Kidney (tissue), 14 donors: ENCODE measurements around the gene ANO10. TPM values are rescaled to one million over a fixed set of nuclear protein-coding genes. Genes with fewer than 3 reads are reported as not detected.

Experiments used
- DNase-seq, 5 donors: peaks; one replicate each; pipeline ENCODE4 v3.0.0-alpha.2; 2013 to 2020
- FAIRE-seq: peaks from 2 replicates; lab custom pipeline; 2012; peaks lifted over from hg19 to GRCh38; lab: Jason Lieb, UNC
- H3K27ac ChIP-seq, 2 donors: one replicate each; pipeline ENCODE4 v1.7.0; 2013; ENCODE audit warnings: low read depth in 2 of 2, low read length in 2 of 2, inconsistent platforms in 1 of 2
- H3K27me3 ChIP-seq: one replicate; pipeline ENCODE4 v1.7.1; 2013; ENCODE audit warnings: low read length, inconsistent platforms; ENCODE audit not compliant: control insufficient read depth, insufficient read depth
- H3K36me3 ChIP-seq, 3 donors: one replicate each; pipeline versions ENCODE4 v1.7.0 to v1.7.1; 2013; ENCODE audit warnings: low read length in 3 of 3, control low read depth in 1 of 3, inconsistent platforms in 1 of 3; ENCODE audit not compliant: insufficient read depth in 3 of 3, control insufficient read depth in 2 of 3
- H3K4me1 ChIP-seq, 3 donors: one replicate each; pipeline versions ENCODE4 v1.7.0 to v1.7.1; 2013; ENCODE audit warnings: low read length in 3 of 3, inconsistent platforms in 1 of 3, low read depth in 1 of 3; ENCODE audit not compliant: control insufficient read depth in 2 of 3, insufficient read depth in 2 of 3
- H3K4me3 ChIP-seq, 3 donors: one replicate each; pipeline versions ENCODE4 v1.7.0 to v1.8.1; 2013; ENCODE audit warnings: low read length in 3 of 3, control low read depth in 1 of 3, inconsistent platforms in 1 of 3
- H3K9ac ChIP-seq, 3 donors: one replicate each; pipeline versions ENCODE4 v1.7.0 to v1.7.1; 2013; ENCODE audit warnings: low read length in 3 of 3, control low read depth in 1 of 3, inconsistent platforms in 1 of 3
- H3K9me3 ChIP-seq, 3 donors: one replicate each; pipeline versions ENCODE4 v1.7.0 to v1.7.1; 2013; ENCODE audit warnings: low read length in 3 of 3, control low read depth in 1 of 3, inconsistent platforms in 1 of 3; ENCODE audit not compliant: control insufficient read depth in 2 of 3, insufficient read depth in 1 of 3
- intact Hi-C: fragments of 100-400 bp; cut with DNase I; formaldehyde crosslinking; loops from one replicate; pipeline ENCODE4 v1.11.1; 2022
- polyA plus RNA-seq: library from polyadenylated mRNA; stranded (reverse); fragments of 350-450 nt; fragmentation: Illumina TruSeq; extraction: RNeasy Lipid Tissue Mini Kit (QIAGEN cat#74804); gene quantifications from one replicate; pipeline ENCODE4 v1.2.3, GENCODE V29; 2014; ENCODE audit warnings: low read depth, low replicate concordance; ENCODE audit not compliant: insufficient read depth
- total RNA-seq: library from RNA; stranded (reverse); fragmentation: NEBNext Ultra II Directional; extraction: Animal tissue kit (Norgen Biotek cat#: 25700); gene quantifications from one replicate; pipeline ENCODE4 v1.2.1, GENCODE V29; 2021
- TF ChIP-seq, protein P1 (sequence below): IDR thresholded peaks from 3 replicates; pipeline ENCODE4 v1.5.1; 2012; ENCODE audit warnings: mild to moderate bottlenecking, moderate library complexity, borderline replicate concordance; ENCODE audit not compliant: insufficient read depth; ENCODE audit errors: extremely low read depth
- donor health status: control.
- donor health status: control.
- donor health status: control.
- donor health status: control.
- donor health status: control.
- donor health status: DM: yes; HTN: yes; CAD: no.
- donor health status: Normal renal cell carcinoma (clear cell type).

The ANO10 gene
- total and polyA plus RNA-seq, 2 donors from 2014 or later: 45.7 to 48.2 TPM

DNA sequence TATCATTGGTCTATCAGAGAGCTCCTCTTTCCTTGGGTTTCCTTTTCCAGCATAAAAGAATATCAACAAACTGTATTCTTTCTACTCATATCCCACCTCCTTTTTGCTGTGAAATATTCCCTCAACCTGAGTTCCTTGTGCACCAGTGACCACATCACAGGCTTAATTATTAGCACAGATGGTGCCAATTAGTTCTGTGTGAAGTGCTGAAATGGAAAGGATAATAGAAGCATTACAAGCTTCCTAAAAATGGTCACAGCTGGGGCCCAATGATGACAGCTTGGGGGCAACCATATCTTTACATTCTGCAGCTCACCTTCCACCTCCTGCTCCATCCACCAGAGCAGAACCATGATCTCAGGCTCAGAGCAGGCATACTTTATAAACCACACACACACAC, 84.6 kb downstream of the ANO10 start:
- Histone ChIP-seq H3K27me3 (no peaks in the 10 kb centered on the region), H3K27ac (no peak overlapping the region), H3K4me1 (peaks cover 0 to 6% (median 0%) of the 10 kb centered on the region in 3 donors), H3K9ac (no peak overlapping the region), H3K9me3 (no peaks in the 10 kb centered on the region), H3K4me3 (no peak overlapping the region), H3K36me3 (no peaks in the 10 kb centered on the region)
- TF ChIP-seq, protein P1, sequence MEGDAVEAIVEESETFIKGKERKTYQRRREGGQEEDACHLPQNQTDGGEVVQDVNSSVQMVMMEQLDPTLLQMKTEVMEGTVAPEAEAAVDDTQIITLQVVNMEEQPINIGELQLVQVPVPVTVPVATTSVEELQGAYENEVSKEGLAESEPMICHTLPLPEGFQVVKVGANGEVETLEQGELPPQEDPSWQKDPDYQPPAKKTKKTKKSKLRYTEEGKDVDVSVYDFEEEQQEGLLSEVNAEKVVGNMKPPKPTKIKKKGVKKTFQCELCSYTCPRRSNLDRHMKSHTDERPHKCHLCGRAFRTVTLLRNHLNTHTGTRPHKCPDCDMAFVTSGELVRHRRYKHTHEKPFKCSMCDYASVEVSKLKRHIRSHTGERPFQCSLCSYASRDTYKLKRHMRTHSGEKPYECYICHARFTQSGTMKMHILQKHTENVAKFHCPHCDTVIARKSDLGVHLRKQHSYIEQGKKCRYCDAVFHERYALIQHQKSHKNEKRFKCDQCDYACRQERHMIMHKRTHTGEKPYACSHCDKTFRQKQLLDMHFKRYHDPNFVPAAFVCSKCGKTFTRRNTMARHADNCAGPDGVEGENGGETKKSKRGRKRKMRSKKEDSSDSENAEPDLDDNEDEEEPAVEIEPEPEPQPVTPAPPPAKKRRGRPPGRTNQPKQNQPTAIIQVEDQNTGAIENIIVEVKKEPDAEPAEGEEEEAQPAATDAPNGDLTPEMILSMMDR: no peak
- intact Hi-C loops: no loop called here
- DNase-seq (no peak), FAIRE-seq (no peak)

DNA sequence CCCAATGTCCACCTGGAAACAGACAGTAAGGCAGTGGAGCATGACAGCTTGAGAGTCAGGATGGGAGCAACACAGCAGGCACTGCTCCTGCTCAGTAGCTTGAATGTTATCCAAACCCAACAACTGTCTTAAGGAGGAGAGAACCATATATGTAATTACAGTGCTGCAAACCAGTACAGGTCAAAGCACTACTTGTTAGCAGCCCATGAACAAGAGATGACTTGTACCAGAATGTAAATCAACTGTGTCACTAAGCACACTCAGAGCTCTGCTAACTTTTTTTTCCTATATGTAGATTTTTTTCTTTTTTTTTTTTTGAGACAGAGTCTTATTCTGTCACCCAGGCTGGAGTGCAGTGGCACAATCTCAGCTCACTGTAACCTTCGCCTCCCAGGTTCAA, 87.1 kb downstream of the ANO10 start:
- intact Hi-C loops: no loop called here
- Histone ChIP-seq H3K27ac (peak overlapping the region in 1 of 2 donors; percentile 20), H3K36me3 (no peaks in the 10 kb centered on the region), H3K27me3 (no peaks in the 10 kb centered on the region), H3K9ac (no peak overlapping the region), H3K9me3 (no peaks in the 10 kb centered on the region), H3K4me1 (peaks cover 0 to 6% (median 0%) of the 10 kb centered on the region in 3 donors), H3K4me3 (peak overlapping the region in 1 of 3 donors; percentile 27)
- peak in 2 of 5 donors; percentile 7 to 9 for DNase-seq
- TF ChIP-seq, protein P1: no peak
- no peak for FAIRE-seq

DNA sequence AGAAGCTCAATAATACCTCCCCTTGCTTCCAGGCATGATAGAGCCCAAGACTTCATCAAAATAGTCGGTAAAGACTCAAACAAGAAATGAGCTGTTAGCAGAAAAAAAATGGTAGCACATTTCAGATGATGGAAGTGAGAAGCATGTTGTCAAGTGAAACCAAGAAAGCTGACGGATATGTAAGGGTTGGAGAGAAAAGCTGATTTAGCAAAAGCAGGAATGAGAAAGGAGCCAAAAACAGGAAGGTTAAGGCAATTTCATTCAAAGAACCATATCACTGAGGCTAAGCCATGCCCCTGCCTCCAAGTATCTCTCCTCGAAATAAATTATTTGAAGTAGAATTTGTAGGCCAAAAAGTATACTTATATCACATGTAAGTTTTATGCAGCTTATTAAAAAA, 88.8 kb downstream of the ANO10 start:
- Histone ChIP-seq H3K4me1 (peaks cover 0 to 6% (median 0%) of the 10 kb centered on the region in 3 donors), H3K9ac (no peak overlapping the region), H3K9me3 (no peaks in the 10 kb centered on the region), H3K4me3 (no peak overlapping the region), H3K27me3 (no peaks in the 10 kb centered on the region), H3K36me3 (no peaks in the 10 kb centered on the region), H3K27ac (no peak overlapping the region)
- TF ChIP-seq, protein P1: no peak
- DNase-seq (no peak), FAIRE-seq (no peak)
- intact Hi-C loops: no loop called here

DNA sequence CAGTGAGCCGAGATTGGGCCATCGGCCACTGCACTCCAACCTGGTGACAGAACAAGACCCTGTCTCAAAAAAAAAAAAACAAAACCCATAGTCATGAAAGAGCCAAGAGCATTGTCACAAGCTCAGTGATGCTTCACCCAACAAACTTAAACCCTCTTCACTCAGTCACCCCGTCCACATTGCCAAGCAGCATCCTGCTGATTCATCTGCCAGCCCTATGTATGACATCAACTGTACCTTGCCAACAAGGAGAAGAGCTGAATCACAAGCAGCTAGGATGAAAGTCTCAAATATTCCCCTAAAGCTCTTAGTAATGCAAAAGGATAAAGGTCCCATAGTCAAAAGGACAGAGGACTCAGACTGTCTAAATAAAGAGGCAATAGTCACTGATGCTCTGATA, 90.0 kb downstream of the ANO10 start:
- DNase-seq (no peak), FAIRE-seq (no peak)
- H3K9me3 ChIP-seq: no peaks in the 10 kb centered on the region
- no peak overlapping the region for H3K9ac ChIP-seq
- H3K4me3 ChIP-seq: no peak overlapping the region
- H3K4me1 ChIP-seq: peaks cover 0 to 6% (median 0%) of the 10 kb centered on the region in 3 donors
- no peak overlapping the region for H3K27ac ChIP-seq
- intact Hi-C loops: no loop called here
- H3K36me3 ChIP-seq: no peaks in the 10 kb centered on the region
- H3K27me3 ChIP-seq: no peaks in the 10 kb centered on the region
- TF ChIP-seq, protein P1: no peak
